GM19238 (cell line): Measurements from ENCODE around the gene SAMD4B.
"Not testable (repeated sequence)": the region's sequence is repeated elsewhere in the genome, so short reads cannot be mapped to it uniquely, and the experiment has no call there.

Experiments
- DNase-seq: peaks from one replicate; pipeline ENCODE4 v3.0.0; 2011; ENCODE audit warnings: low spot score; ENCODE audit not compliant: insufficient read length

The SAMD4B gene

DNA sequence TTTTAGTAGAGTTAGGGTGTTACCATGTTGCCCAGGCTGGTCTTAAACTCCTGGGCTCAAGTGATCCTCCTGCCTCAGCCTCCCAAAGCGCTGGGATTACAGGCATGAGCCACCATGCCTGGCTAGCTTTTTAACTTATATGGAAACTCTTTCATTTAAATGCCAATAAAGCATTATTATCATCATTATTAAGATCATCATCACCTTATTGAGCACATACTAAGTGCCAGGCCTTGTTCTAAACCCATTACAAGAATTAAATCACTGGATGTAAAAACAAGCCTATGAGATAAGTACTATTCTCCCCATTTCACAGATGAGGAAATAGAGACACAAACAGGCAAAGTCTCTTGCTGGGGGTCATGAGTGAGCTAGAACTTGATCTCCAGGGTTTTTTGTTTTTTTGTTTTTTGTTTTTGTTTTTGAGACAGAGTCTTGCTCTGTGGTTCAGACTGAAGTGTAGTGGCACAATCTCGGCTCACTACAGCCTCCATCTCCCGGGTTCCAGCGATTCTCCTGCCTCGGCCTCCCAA lies 7.7 kb upstream of the SAMD4B start:
- no peak for DNase-seq

- no peak for DNase-seq
Observed at GRCh38 chr19:39335168-39335548, 7.1 kb upstream of the SAMD4B start.

GRCh38 chr19:39336483-39336882 lies 5.7 kb upstream of the SAMD4B start:
- DNase-seq = no peak

DNA sequence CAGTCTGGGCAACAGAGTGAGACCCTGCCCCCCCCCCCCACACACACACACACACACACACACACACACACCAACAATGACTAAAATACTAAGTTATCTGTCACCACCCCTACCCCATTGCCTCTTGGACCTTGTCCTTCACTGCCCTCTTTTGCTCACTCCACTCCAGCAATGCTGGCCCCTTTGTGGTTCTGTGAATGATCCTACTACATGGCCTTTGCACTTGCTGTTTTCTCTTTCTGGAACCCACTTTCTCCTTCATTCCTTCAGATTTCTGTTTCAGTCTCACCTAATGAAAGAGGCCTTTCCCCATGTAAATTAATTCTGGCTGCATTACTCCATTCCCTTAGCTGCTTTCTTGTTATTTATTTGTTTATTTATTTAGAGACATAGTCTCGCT lies 2.5 kb upstream of the SAMD4B start:
- DNase-seq = no peak

DNA sequence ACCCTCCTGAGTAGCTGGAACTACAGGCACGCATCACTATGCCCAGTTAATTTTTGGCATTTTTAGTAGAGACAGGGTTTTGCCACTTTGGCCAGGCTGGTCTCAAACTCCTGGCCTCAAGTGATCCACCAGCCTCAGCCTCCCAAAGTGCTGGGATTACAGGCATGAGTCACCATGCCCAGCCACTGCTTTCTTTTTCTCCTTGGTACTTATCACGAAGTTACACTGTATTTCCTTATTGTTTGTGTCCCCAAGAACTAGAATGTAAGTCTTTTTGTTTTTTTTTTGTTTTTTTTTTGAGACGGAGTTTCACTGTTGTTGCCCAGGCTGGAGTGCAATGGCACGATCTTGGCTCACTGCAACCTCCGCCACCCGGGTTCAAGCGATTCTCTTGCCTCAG lies 2.1 kb upstream of the SAMD4B start:
- DNase-seq = not testable (repeated sequence)

- no peak for DNase-seq
Observed at GRCh38 chr19:39341129-39341718, 997 bp upstream of the SAMD4B start.

DNA sequence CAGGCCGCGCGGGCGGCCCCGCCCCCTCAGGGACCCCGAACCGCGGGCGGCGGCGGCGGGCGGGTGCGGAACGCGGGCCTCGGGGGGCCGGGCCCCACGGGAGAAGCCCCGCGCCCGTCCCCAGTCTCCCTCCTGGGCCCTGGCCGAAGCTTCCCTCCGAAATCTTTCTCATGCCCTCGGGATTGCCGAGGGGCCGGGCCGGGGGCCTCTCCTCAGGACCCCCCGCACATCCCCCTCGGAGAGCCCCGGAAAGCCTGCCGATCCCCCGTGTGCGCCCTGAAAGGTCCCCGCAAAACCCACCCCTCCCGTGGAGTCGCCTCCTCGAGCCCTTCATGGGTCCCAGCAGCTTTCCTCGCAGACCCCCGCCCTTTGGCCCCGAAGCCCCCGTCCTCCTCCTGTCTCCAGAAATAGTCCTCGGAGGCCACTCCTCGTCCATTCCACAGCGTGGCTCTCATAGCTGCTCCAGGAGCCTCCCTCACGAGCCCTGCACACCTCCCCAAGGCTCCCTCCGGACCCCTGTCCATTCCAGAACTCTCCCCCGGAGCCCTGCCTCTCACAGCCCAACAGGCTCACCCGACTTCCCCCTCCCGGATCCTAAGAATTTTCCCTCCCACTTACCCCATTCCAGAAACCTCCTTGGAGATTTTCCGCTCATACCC lies 555 bp downstream of the SAMD4B start:
- DNase-seq = no peak

DNA sequence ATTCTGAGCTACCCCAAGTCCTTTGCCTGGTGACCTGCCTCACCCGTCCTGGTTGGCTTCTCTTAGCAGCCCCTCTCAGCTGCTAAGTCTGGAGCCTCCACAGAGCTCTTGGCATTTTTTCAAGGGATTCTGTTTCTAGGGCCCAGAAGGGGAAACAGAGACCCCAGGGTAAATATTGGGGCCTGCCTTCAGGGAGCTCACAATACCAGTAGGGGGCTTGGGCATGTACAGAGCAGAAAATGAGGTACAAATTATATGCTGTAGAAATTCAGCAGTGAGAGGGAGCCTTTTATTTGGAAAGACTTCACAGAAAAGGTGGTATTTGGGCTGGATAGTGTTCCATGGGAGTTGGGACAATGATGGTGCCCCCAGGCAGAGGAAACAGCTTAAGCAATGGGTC lies 3.7 kb downstream of the SAMD4B start:
- DNase-seq = no peak

GRCh38 chr19:39347332-39348164 lies 5.3 kb downstream of the SAMD4B start:
- no peak for DNase-seq

DNA sequence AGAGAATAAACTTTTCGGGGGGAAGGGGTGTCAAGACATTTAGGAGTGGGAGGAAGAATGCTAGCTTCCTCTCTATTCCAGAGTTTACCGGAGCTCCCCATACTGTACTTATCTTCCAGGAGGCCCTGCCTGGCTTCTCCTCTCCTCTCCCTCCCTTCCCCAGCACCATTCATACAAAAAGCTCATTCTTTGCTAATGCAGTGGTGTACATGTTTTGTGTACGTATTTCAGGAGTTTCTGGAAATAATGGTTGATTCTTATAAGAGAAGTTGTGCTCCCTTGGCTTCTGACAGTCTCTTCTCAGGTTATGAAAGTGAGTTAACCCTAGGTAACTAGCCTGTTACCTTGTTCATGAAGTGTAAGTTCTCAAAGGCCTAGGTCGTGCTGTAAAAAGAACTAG lies 7.1 kb downstream of the SAMD4B start:
- no peak for DNase-seq

GRCh38 chr19:39350156-39350555 lies 7.9 kb downstream of the SAMD4B start:
- DNase-seq = no peak

DNA sequence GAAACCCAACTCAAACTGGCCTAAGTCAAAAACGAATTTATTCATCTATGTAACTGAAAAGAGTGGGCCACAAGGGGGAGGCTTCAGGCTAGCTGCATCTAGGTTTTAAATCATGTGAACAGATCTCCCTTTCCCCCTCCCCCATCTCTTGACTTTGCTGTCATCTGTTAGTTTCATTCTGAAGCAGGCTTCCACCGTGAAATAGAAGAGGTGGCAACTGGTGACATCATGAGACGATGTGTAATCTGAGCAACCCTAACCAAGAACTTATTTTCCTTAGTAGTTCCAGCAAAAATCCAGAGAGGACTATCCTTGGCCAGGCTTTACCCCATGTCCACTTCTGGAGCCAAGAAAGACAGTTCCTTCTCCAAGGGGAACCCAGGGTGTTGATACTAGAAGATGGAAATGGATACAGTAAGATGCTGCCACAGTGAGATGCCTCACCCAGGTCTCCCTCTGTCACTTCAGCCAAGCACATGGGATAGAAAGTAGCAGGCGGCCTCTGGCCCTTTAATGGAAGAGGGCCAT lies 9.4 kb downstream of the SAMD4B start:
- DNase-seq = peak; percentile 81

GRCh38 chr19:39352381-39353255 lies 10.4 kb downstream of the SAMD4B start:
- DNase-seq = no peak

DNA sequence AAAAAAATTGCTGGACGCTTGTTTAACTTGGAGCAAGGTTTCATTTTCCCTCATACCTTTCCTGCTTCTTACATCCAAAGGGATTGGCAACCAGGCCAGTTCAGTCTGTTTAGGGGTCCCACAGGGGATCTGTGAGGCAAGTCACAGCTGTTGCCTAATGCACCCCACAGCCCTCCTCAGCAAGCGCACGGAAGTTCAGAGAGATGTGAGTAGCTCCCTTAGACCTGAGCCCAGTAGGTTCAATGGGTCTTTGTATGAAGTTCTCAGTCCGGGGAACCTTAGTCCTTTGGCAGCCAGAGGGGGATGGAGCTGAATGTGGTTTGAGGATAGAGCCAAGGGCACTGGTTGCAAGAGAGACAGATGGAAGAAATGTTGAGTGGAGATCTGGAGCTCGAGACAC lies 13.0 kb downstream of the SAMD4B start:
- no peak for DNase-seq

DNA sequence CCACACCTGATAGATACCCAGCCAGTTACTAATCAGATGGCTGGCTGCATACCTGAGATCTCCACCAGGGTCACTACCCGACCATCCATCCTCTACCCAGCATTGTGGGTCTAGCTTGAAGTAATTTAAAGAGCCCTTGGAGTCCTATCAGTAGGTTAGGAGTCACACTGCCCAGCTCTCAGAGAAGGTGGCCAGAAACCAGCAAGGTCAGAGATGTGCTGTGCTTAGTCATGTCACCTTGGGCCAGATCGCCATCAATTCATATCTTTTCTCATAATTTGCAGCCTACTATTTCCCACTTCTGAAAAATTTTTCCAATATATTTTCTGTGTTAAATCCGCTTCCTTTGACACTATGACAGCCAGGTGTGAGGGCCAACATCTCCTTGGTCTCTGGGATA lies 13.9 kb downstream of the SAMD4B start:
- no peak for DNase-seq

DNA sequence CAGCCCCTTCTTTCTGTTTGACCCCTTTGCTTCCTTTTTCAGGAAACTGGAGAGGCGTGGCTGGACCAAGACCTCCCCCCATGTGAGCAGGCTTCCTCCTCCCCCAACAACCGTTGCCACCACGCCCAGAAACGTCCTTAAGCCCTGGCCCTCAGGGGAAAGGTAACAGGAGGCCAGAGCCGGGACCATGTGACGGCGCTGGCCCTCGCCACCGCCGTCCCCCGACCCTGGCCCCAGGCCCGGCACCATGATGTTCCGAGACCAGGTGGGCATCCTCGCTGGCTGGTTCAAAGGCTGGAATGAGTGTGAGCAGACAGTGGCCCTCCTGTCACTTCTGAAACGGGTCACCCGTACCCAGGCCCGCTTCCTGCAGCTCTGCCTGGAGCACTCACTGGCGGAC lies 14.4 kb downstream of the SAMD4B start:
- DNase-seq = no peak

DNA sequence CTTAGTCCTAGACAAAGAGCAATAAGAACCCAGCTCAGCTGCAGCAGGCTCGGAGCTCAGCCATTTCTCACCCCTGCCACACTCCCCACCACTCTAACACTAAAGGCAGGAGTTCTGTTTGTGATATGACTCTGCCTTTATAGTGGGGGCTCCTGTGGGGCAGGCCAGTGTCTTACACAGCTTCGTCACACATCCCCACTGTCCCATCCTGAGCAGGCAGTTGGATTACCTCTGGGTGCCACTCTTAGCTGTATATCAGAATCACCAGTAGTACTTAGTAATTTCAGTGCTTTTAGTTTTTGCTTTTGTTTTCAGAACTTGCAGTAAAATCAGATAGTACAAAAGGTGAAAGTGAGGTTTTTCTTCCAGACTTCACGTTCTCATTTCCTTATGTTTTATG lies 16.8 kb downstream of the SAMD4B start:
- no peak for DNase-seq

- DNase-seq = no peak
Observed at GRCh38 chr19:39360599-39360998, 18.4 kb downstream of the SAMD4B start.

GRCh38 chr19:39362682-39363657 lies 20.7 kb downstream of the SAMD4B start:
- DNase-seq = no peak

GRCh38 chr19:39363901-39364457 lies 21.8 kb downstream of the SAMD4B start:
- no peak for DNase-seq
